GM18498 (cell line): Measurements from ENCODE around the gene SLC30A5.

Experiments used
- ATAC-seq: cut with Tn5 transposase; IDR thresholded peaks from one replicate; pipeline ENCODE4 v1.9.1; 2021; ENCODE audit warnings: mild to moderate bottlenecking, moderate library complexity; ENCODE audit not compliant: unreplicated experiment

Gene SLC30A5

DNA sequence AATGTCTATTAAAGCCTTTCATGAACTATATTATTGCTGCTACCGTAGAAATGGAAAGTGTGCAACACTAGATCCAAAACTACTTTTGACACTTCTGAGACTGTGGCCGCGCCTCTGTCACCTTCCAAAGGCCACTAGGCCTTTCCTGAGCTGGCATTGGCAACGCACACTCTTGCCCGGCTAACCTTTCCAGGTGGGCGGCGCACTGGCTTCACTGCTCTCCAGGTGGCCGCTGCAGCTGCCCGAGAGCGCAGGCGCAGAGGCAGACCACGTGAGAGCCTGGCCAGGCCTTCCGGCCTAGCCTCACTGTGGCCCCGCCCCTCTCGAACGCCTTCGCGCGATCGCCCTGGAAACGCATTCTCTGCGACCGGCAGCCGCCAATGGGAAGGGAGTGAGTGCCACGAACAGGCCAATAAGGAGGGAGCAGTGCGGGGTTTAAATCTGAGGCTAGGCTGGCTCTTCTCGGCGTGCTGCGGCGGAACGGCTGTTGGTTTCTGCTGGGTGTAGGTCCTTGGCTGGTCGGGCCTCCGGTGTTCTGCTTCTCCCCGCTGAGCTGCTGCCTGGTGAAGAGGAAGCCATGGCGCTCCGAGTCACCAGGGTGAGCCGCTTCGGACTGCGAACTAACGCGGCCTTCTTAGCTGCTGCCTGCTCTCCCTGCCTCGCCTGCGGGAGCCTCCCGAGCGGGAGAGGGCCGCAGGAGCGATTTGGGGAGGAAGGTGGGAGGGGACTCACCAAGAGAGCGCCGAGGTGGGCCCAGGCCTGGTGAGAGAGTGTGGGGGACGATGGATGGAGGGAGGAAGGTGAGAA, 73.1 kb downstream of the SLC30A5 start, which contains the start of gene CCNB1:
Gene CCNB1, plus strand, starts transcription at position 465 of the 807 bp plus-strand sequence. Its CDS starts 113 bp downstream, at position 578.
- peak; percentile 99 for ATAC-seq

DNA sequence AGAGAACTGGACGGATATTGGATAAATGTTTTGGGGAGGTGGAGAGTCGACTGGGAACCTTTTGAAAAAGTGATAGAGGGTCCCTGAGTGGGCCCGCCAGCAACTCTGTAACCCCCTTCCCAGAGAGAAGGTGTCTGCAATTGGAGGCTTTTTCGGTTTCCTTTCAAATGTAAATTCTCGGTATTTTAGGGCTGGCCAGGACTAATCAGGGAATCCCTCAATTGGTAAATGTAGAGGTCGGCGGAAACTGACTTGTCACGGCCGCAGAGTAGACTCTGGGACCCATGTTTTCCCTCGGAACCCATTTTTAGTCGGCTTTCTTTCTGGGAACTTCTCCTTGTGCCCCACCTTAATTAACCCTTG, 73.7 kb downstream of the SLC30A5 start:
- no peak for ATAC-seq

DNA sequence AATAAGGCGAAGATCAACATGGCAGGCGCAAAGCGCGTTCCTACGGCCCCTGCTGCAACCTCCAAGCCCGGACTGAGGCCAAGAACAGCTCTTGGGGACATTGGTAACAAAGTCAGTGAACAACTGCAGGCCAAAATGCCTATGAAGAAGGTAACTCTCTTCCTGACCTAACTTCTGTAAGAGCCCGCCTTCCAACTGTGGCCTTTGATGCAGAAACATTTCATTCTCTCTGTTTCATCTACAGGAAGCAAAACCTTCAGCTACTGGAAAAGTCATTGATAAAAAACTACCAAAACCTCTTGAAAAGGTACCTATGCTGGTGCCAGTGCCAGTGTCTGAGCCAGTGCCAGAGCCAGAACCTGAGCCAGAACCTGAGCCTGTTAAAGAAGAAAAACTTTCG, 74.1 kb downstream of the SLC30A5 start:
- ATAC-seq, result no peak

DNA sequence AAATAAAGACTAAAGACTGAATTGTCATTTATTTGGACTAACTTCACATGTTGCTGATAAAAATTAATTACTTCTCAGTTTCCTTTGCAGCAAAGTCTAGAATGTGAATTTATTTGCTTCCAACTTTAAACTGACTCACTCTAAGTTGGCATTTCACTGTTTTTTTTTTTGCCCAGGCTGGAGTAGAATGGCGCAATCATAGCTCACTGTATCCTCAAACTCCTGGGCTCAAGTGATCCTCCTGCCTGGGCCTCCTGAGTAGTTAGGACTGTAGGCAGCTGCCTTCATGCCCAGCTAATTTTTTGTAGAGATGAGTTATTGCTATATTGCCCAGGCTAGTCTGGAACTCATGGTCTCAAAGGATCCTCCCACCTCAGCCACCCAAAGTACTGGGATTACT, 76.7 kb downstream of the SLC30A5 start:
- ATAC-seq, result no peak

DNA sequence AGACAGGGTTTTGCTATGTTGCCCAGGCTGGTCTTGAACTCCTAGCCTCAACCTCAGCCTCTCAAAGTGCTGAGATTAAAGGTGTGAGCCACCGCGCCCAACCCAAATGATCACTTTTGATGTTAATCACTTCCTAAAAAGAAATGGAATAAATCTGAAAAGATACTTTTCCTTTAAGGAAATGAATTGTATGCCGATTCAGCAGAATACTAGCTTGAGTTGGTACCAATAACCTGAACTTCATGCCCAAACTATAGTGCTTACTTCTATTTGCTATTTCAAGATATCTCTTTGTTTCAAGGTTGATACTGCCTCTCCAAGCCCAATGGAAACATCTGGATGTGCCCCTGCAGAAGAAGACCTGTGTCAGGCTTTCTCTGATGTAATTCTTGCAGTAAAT, 77.2 kb downstream of the SLC30A5 start:
- ATAC-seq, result no peak
